Heart left ventricle (tissue), 16 donors: ENCODE measurements around the gene SYDE2. TPM values are rescaled to one million over a fixed set of nuclear protein-coding genes. Genes with fewer than 3 reads are reported as not detected.

Source experiments
- ATAC-seq, 4 donors: fragments of 200-7000 bp; cut with Tn5 transposase; one replicate each; pipeline ENCODE4 v1.9.1; 2020 to 2022; ENCODE audit warnings: moderate library complexity in 4 of 4, mild to moderate bottlenecking in 3 of 4, moderate number of reproducible peaks in 1 of 4
- DNase-seq, 5 donors: peaks; one replicate each; pipeline ENCODE4 v3.0.0-alpha.2; 2020
- H3K27ac ChIP-seq, 12 donors: fragments of 200-600 bp; sonication (generic) in 4 of 12; one replicate each; pipeline versions ENCODE4 v1.5.0 to v1.8.0; 2016 to 2022; ENCODE audit warnings: mild to moderate bottlenecking in 2 of 12
- H3K27me3 ChIP-seq, 9 donors: fragments of 200-600 bp; sonication (generic) in 2 of 9; one replicate each; pipeline versions ENCODE4 v1.5.1 to v1.8.0; 2016 to 2022; ENCODE audit warnings: mild to moderate bottlenecking in 3 of 9
- H3K36me3 ChIP-seq, 9 donors: fragments of 200-600 bp; sonication (generic) in 2 of 9; one replicate each; pipeline versions ENCODE4 v1.5.0 to v1.8.0; 2018 to 2022; ENCODE audit warnings: mild to moderate bottlenecking in 2 of 9
- H3K4me1 ChIP-seq, 12 donors: fragments of 200-600 bp; sonication (generic) in 4 of 12; one replicate each; pipeline versions ENCODE4 v1.5.0 to v1.8.0; 2016 to 2022; ENCODE audit warnings: mild to moderate bottlenecking in 3 of 12
- H3K4me3 ChIP-seq, 12 donors: fragments of 200-600 bp; sonication (generic) in 4 of 12; one replicate each; pipeline versions ENCODE4 v1.5.0 to v1.8.0; 2017 to 2022; ENCODE audit warnings: mild to moderate bottlenecking in 9 of 12, moderate library complexity in 4 of 12
- H3K9me3 ChIP-seq, 12 donors: fragments of 200-600 bp; sonication (generic) in 4 of 12; one replicate each; pipeline versions ENCODE4 v1.5.0 to v1.8.0; 2016 to 2022; ENCODE audit warnings: mild to moderate bottlenecking in 1 of 12
- POLR2A ChIP-seq, 2 donors: fragments of 450-650 bp; IDR thresholded peaks; one replicate each; pipeline ENCODE4 v1.6.1; 2017; ENCODE audit warnings: antibody characterized with exemption in 2 of 2, mild to moderate bottlenecking in 2 of 2, moderate library complexity in 2 of 2
- WGBS, 4 donors: extraction: QIAGEN DNeasy Blood & Tissue Kit in 2 of 4; methylation state at CpG; one replicate each; pipeline versions ENCODE4 v1.1.5 to v1.1.7; 2013 to 2018; 5-methylcytosine and 5-hydroxymethylcytosine counted together
- intact Hi-C, 10 donors: fragments of 100-400 bp; cut with DNase I; formaldehyde crosslinking; loops; one replicate each; pipeline versions ENCODE4 v1.11.1 to v1.14.2; 2022
- polyA plus RNA-seq, 2 donors: library from polyadenylated mRNA; stranded (reverse); fragments of 200-250 nt; gene quantifications; one replicate each; pipeline ENCODE4 v1.2.3, GENCODE V29; 2013
- total RNA-seq, 9 donors: library from RNA; depleted of rRNA in 2 of 9; stranded (reverse); fragments of >200 nt in 2 of 9; fragmentation: NEBNext Ultra II Directional in 3 of 9; extraction: Animal tissue kit (Norgen Biotek cat#: 25700) in 3 of 9; gene quantifications; one replicate each; pipeline versions ENCODE4 v1.1.0 to v1.2.4, GENCODE V29; 2016 to 2023
- TF ChIP-seq, protein P1 (sequence below), 12 donors: fragments of 200-600 bp; sonication (generic) in 4 of 12; IDR thresholded peaks; one replicate each; pipeline versions ENCODE4 v1.5.0 to v1.8.0; 2018 to 2022; ENCODE audit warnings: antibody characterized with exemption in 12 of 12, mild to moderate bottlenecking in 5 of 12
- donor health status: ischemic (EF 13 %, LVEDD 7.1; RV severe dilation, severe dysfunction).
- donor health status: healthy with polysubstance abuse.
- donor health status: DM: no; HTN: yes; CAD: no.
- donor health status: DM: no; HTN: no; CAD: no.
- donor health status: ischemic (EF 25% LVEDD 6.9; RV normal size, moderate dysfunction).
- donor health status: ischemic (EF 25% LVEDD 5.7; RV mildly dilated, moderate dysfunction).
- donor health status: healthy.
- donor health status: DM: yes; HTN: yes; CAD: no.
- donor health status: ischemic (EF 35%, LVEDD 5.7; RV mildly dilated, moderate dysfunction).
- donor health status: nonischemic (EF 11% LVEDD 7.7; RV severe dilation, severe dysfunction).
- donor health status: DM: yes; HTN: yes; CAD: no.
- donor health status: PGD.
- donor health status: ischemic (EF 29% LVEDD 5.4; RV normal size, mild dysfunction).
- donor health status: nonischemic (EF 23%, LVEDD 6.1; RV moderate dilation, normal function).

SYDE2 gene
- total and polyA plus RNA-seq, 11 donors = 2.4 to 25.8 (median 19.4) TPM

DNA sequence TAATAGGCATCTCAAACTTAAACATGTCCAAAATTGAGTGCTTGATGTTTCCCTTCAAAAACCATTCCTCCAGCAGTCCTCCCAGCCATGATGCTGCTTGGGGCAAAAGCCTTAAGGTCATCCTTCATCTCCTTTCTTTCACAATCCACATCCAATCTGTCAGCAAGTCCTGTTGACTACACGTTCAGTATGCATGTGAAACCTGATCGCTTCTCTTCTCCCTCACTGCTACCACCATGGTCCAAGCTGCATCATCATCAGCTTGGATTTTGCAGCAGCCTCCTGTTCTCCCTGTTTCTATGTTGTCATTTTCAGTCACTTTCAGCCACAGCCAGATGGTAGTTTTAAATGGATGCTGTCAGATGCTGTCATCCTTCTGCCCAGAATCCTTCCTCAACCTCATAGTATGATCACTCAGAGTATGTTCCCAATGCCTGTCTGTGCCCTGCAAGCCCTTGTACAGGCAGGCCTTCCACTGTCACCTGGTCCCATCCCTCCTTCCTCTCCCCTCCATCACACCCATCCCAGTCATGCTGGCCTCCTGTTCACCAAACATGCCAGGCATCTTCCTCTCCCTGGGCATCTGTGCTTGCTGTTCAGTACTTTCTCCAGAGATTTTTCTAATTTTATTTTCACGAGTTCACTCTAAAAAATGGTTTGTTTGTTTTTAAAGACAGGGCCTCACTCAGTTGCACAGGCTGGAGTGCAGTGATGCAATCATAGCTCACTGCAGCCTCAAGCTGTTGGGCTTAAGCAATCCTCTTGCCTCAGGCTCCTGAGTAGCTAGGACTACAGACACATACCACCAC is 66.0 kb downstream of the SYDE2 start:
- Histone ChIP-seq H3K27ac (no peak overlapping the region), H3K9me3 (no peaks in the 10 kb centered on the region), H3K27me3 (no peaks in the 10 kb centered on the region), H3K4me1 (peaks cover 0 to 31% (median 0%) of the 10 kb centered on the region in 12 donors), H3K4me3 (no peak overlapping the region), H3K36me3 (no peaks in the 10 kb centered on the region)
- 61 to 68% (median 64%) methylated on average over 3 of the region's 3 CpGs for WGBS, 4 donors
- intact Hi-C loops = loop anchor here in 1 of 10 donors (5.0 kb wide), 1 partner anchor 68 kb away; the partner anchor contains the start of gene SYDE2
- ATAC-seq = no peak
- DNase-seq = no peak
- TF ChIP-seq, protein P1, sequence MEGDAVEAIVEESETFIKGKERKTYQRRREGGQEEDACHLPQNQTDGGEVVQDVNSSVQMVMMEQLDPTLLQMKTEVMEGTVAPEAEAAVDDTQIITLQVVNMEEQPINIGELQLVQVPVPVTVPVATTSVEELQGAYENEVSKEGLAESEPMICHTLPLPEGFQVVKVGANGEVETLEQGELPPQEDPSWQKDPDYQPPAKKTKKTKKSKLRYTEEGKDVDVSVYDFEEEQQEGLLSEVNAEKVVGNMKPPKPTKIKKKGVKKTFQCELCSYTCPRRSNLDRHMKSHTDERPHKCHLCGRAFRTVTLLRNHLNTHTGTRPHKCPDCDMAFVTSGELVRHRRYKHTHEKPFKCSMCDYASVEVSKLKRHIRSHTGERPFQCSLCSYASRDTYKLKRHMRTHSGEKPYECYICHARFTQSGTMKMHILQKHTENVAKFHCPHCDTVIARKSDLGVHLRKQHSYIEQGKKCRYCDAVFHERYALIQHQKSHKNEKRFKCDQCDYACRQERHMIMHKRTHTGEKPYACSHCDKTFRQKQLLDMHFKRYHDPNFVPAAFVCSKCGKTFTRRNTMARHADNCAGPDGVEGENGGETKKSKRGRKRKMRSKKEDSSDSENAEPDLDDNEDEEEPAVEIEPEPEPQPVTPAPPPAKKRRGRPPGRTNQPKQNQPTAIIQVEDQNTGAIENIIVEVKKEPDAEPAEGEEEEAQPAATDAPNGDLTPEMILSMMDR (IDR thresholded peaks at IDR 0.05) = no peak
- no peak for TF ChIP-seq POLR2A (IDR thresholded peaks at IDR 0.05)

DNA sequence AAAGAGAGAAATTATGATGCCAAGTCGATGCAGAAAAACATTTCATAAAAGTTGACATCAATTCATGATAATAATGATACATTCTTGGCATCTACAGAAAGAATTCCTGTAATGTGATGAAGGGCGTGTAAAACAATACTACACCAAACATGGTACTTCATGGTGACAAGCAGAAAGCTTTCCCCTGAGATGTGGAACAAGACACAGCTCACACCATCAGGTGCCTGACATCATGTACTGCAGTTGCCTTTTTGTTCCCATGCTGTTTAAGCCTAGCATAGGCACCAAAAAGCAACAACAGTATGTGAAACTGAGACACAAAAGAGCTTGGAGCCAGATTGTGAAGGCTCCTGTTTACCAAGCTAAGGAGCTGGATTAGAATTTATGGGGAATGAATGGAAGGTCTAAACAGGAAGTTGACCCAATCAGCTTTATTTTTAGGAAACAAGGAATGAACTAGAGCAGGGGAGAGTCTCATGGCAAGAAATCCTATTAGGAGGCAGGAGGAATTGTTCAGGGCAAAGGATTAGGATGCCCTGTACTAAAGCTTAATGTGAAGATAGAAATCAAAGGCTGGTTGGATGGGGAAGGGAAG is 67.2 kb downstream of the SYDE2 start:
- 33 to 38% (median 36%) methylated on average over 2 of the region's 2 CpGs for WGBS, 4 donors
- intact Hi-C loops = loop anchor here in 1 of 10 donors (5.0 kb wide), 1 partner anchor 69 kb away; the partner anchor contains the start of gene SYDE2
- H3K4me1 ChIP-seq = peaks cover 0 to 31% (median 0%) of the 10 kb centered on the region in 12 donors
- no peaks in the 10 kb centered on the region for H3K36me3 ChIP-seq
- H3K27me3 ChIP-seq = no peaks in the 10 kb centered on the region
- H3K4me3 ChIP-seq = no peak overlapping the region
- ATAC-seq (peak in 1 of 4 donors; percentile 66), DNase-seq (no peak)
- TF ChIP-seq, protein P1 (IDR thresholded peaks at IDR 0.05) = no peak
- TF ChIP-seq POLR2A (IDR thresholded peaks at IDR 0.05) = no peak
- peak overlapping the region in 4 of 12 donors; percentile 2 to 27 (median 12) for H3K27ac ChIP-seq
- H3K9me3 ChIP-seq = no peaks in the 10 kb centered on the region

DNA sequence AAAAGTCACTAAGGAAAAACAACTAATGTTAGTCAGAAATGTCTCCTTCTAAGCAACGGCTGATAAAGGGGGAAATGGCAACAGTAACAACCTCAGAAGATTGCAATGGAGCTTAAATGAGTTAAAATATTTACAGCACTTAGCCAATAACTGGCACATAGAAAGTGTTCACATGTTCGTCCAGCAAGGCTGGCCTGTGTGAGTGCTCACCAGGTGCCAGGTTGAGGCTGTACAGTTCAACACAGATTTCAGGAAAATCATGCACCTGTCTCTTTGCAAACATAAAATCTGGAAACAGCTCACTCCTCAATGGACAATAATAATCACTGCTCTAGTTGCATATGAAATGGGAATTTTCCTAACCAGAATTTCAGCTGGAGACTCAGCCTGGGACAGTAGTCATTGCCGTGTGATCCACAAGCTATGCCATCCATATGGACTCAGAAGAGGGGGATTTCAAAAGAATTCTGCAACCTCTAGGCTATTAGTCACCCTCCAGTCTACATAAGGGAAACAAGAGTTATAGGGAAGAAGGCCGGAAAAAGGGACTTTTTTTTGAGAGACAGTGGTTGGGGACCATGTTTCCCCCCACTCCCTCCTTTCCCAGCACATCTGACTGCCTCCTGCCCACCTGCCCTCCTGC is 68.6 kb downstream of the SYDE2 start:
- no peak overlapping the region for H3K4me3 ChIP-seq
- H3K27ac ChIP-seq = no peak overlapping the region
- ATAC-seq (no peak), DNase-seq (no peak)
- intact Hi-C loops = loop anchor here in 1 of 10 donors (5.0 kb wide), 1 partner anchor 70 kb away; the partner anchor contains the start of gene SYDE2
- WGBS, 4 donors = 58 to 67% (median 63%) methylated on average over 4 of the region's 4 CpGs
- H3K27me3 ChIP-seq = no peaks in the 10 kb centered on the region
- H3K4me1 ChIP-seq = peaks cover 0 to 25% (median 0%) of the 10 kb centered on the region in 12 donors
- TF ChIP-seq, protein P1 (IDR thresholded peaks at IDR 0.05) = no peak
- TF ChIP-seq POLR2A (IDR thresholded peaks at IDR 0.05) = no peak
- no peaks in the 10 kb centered on the region for H3K36me3 ChIP-seq
- H3K9me3 ChIP-seq = no peaks in the 10 kb centered on the region

DNA sequence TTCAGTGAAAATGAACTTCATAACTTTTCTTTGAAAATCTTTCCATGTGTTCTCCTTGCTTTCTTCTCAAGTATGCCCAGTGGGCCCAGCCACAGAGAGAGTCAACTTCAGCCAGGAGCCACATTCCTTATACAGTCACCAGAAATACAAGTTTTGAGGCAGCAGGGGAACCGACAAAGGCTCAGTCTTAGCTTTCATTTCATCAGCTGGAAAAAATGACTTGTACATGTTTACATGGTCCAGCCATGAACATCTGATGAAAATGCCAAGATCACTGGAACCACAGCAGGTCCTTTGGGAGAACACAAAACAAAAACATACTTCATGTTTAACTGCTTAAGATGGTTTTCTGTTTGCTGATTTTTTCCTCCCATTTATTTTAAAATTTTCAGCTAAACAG is 72.5 kb downstream of the SYDE2 start:
- no peaks in the 10 kb centered on the region for H3K27me3 ChIP-seq
- no peaks in the 10 kb centered on the region for H3K9me3 ChIP-seq
- H3K27ac ChIP-seq = no peak overlapping the region
- TF ChIP-seq POLR2A (IDR thresholded peaks at IDR 0.05) = no peak
- TF ChIP-seq, protein P1 (IDR thresholded peaks at IDR 0.05) = no peak
- peaks cover 0 to 16% (median 0%) of the 10 kb centered on the region in 12 donors for H3K4me1 ChIP-seq
- H3K36me3 ChIP-seq = no peaks in the 10 kb centered on the region
- H3K4me3 ChIP-seq = no peak overlapping the region
- no peak for ATAC-seq
- intact Hi-C loops = no loop called here
- no peak for DNase-seq
- 56 to 65% (median 60%) methylated on average over 1 of the region's 1 CpG for WGBS, 4 donors
